GM13977 (cell line): ENCODE results near the gene ATRNL1.

Experiments
- DNase-seq: peaks from one replicate; pipeline ENCODE4 v3.0.0; 2012; ENCODE audit warnings: low spot score
- CTCF ChIP-seq: IDR thresholded peaks from 2 replicates; pipeline ENCODE4 v1.5.1; 2012; ENCODE audit warnings: mild to moderate bottlenecking, control low read depth; ENCODE audit not compliant: insufficient read depth; ENCODE audit errors: extremely low read depth, missing control alignments
- in situ Hi-C: fragments of 300-500 bp; cut with MboI; formaldehyde crosslinking; loops from one replicate; pipeline ENCODE4 v1.12.0; 2022; ENCODE audit warnings: low sequenced_read_pairs, low pct_unique_long_range_greater_than_20kb, mixed read lengths, inconsistent platforms; ENCODE audit not compliant: unreplicated experiment

ATRNL1 gene

GRCh38 chr10:115082506-115082905 lies 10.7 kb upstream of the ATRNL1 start:
- TF ChIP-seq CTCF: no peak
- in situ Hi-C loops: no loop called here
- DNase-seq: no peak

- TF ChIP-seq CTCF: no peak
- no peak for DNase-seq
- in situ Hi-C loops: no loop called here
Observed at GRCh38 chr10:115084277-115084850, 8.8 kb upstream of the ATRNL1 start.

GRCh38 chr10:115091161-115091560 lies 2.0 kb upstream of the ATRNL1 start:
- DNase-seq: no peak
- no peak for TF ChIP-seq CTCF
- in situ Hi-C loops: no loop called here

- in situ Hi-C loops: no loop called here
- no peak for TF ChIP-seq CTCF
- DNase-seq: peak; percentile 36
Observed at GRCh38 chr10:115092258-115092554, 959 bp upstream of the ATRNL1 start.

- no peak for TF ChIP-seq CTCF
- no peak for DNase-seq
- in situ Hi-C loops: no loop called here
Observed at GRCh38 chr10:115092555-115093285, 445 bp upstream of the ATRNL1 start.

- in situ Hi-C loops: no loop called here
- TF ChIP-seq CTCF: peak; percentile 51
- DNase-seq: peak; percentile 70
Observed at GRCh38 chr10:115093776-115094408, 727 bp downstream of the ATRNL1 start.
